Endothelial cell (in vitro differentiated cells): Measurements from ENCODE around the gene RGS10. TPM values are rescaled to one million over a fixed set of nuclear protein-coding genes. Genes with fewer than 3 reads are reported as not detected.
"Not testable (repeated sequence)": the region's sequence is repeated elsewhere in the genome, so short reads cannot be mapped to it uniquely, and the experiment has no call there.

Source experiments
- DNase-seq: peaks from one replicate; pipeline ENCODE4 v3.0.0; 2021; ENCODE audit warnings: low spot score
- H3K27ac Mint-ChIP-seq: one replicate; pipeline ENCODE4 v1.8.0; 2021; ENCODE audit warnings: mixed read lengths, inconsistent platforms; ENCODE audit not compliant: unreplicated experiment
- H3K27me3 Mint-ChIP-seq: one replicate; pipeline ENCODE4 v1.8.0; 2021; ENCODE audit warnings: mild to moderate bottlenecking, moderate library complexity, mixed read lengths, inconsistent platforms; ENCODE audit not compliant: unreplicated experiment
- H3K36me3 Mint-ChIP-seq: one replicate; pipeline ENCODE4 v1.8.0; 2021; ENCODE audit warnings: mild to moderate bottlenecking, low read depth, mixed read lengths, inconsistent platforms; ENCODE audit not compliant: unreplicated experiment
- H3K4me1 Mint-ChIP-seq: one replicate; pipeline ENCODE4 v1.8.0; 2021; ENCODE audit warnings: mild to moderate bottlenecking, mixed read lengths, inconsistent platforms; ENCODE audit not compliant: unreplicated experiment
- H3K4me3 Mint-ChIP-seq: one replicate; pipeline ENCODE4 v1.8.0; 2021; ENCODE audit warnings: mild to moderate bottlenecking, mixed read lengths, inconsistent platforms; ENCODE audit not compliant: unreplicated experiment
- H3K9me3 Mint-ChIP-seq: one replicate; pipeline ENCODE4 v1.8.0; 2021; ENCODE audit warnings: mixed read lengths, inconsistent platforms; ENCODE audit not compliant: unreplicated experiment
- CTCF ChIP-seq: fragments of 200-600 bp; sonication (generic); IDR thresholded peaks from one replicate; pipeline ENCODE4 v1.5.0; 2021; ENCODE audit warnings: antibody characterized with exemption; ENCODE audit not compliant: unreplicated experiment
- total RNA-seq: library from RNA; stranded (reverse); fragmentation: NEBNext Ultra II Directional; extraction: Animal tissue kit (Norgen Biotek cat#: 25700); gene quantifications from one replicate; pipeline ENCODE4 v1.2.1, GENCODE V29; 2021; ENCODE audit not compliant: unreplicated experiment

Gene RGS10
- total RNA-seq, 1 donor from 2014 or later: 20.0 TPM

GRCh38 chr10:119466076-119466475 lies 76.4 kb downstream of the RGS10 start:
- no peaks in the 10 kb centered on the region for H3K36me3 Mint-ChIP-seq
- no peak for TF ChIP-seq CTCF
- no peak for DNase-seq
- H3K4me1 Mint-ChIP-seq: no peaks in the 10 kb centered on the region
- no peak overlapping the region for H3K27ac Mint-ChIP-seq
- no peak overlapping the region for H3K4me3 Mint-ChIP-seq
- H3K9me3 Mint-ChIP-seq: no peaks in the 10 kb centered on the region
- H3K27me3 Mint-ChIP-seq: peaks cover 12% of the 10 kb centered on the region

- no peaks in the 10 kb centered on the region for H3K36me3 Mint-ChIP-seq
- no peaks in the 10 kb centered on the region for H3K4me1 Mint-ChIP-seq
- H3K4me3 Mint-ChIP-seq: no peak overlapping the region
Observed at GRCh38 chr10:119465085-119465484, 77.4 kb downstream of the RGS10 start.

GRCh38 chr10:119463195-119463594 lies 79.3 kb downstream of the RGS10 start:
- Mint-ChIP-seq H3K4me3 (peak overlapping the region; percentile 18), H3K27me3 (peaks cover 15% of the 10 kb centered on the region)
- H3K36me3 Mint-ChIP-seq, H3K4me1 Mint-ChIP-seq, H3K27ac Mint-ChIP-seq, H3K9me3 Mint-ChIP-seq, DNase-seq: not testable (repeated sequence)

More at GRCh38 chr10:119465085-119465484, 77.4 kb downstream of the RGS10 start:
- Mint-ChIP-seq H3K9me3 (no peaks in the 10 kb centered on the region), H3K27me3 (peaks cover 12% of the 10 kb centered on the region), H3K27ac (no peak overlapping the region)
- TF ChIP-seq CTCF: no peak
- DNase-seq: no peak

GRCh38 chr10:119462773-119463172 lies 79.7 kb downstream of the RGS10 start:
- no peaks in the 10 kb centered on the region for H3K4me1 Mint-ChIP-seq
- no peak overlapping the region for H3K27ac Mint-ChIP-seq
- no peak for DNase-seq
- peaks cover 7% of the 10 kb centered on the region for H3K36me3 Mint-ChIP-seq
- no peaks in the 10 kb centered on the region for H3K9me3 Mint-ChIP-seq
- TF ChIP-seq CTCF: no peak
- H3K27me3 Mint-ChIP-seq: peaks cover 15% of the 10 kb centered on the region
- H3K4me3 Mint-ChIP-seq: no peak overlapping the region

GRCh38 chr10:119461923-119462322 lies 80.6 kb downstream of the RGS10 start:
- no peak for DNase-seq
- Mint-ChIP-seq H3K27ac (no peak overlapping the region), H3K27me3 (peaks cover 13% of the 10 kb centered on the region), H3K36me3 (peaks cover 11% of the 10 kb centered on the region), H3K4me1 (no peaks in the 10 kb centered on the region), H3K4me3 (no peak overlapping the region), H3K9me3 (no peaks in the 10 kb centered on the region)
- TF ChIP-seq CTCF: no peak

GRCh38 chr10:119461380-119461779 lies 81.1 kb downstream of the RGS10 start:
- Mint-ChIP-seq H3K9me3 (no peaks in the 10 kb centered on the region), H3K36me3 (peaks cover 12% of the 10 kb centered on the region), H3K27me3 (peaks cover 10% of the 10 kb centered on the region), H3K4me1 (no peaks in the 10 kb centered on the region), H3K27ac (no peak overlapping the region), H3K4me3 (no peak overlapping the region)
- no peak for TF ChIP-seq CTCF
- no peak for DNase-seq
